Stimulated activated CD8-positive, alpha-beta memory T cell treated with anti-CD3 and anti-CD28 coated beads, Interleukin-7, amount 100 ng/mL, for 1 hour (primary cell): ENCODE results near the gene DHX58.

Experiments used
- DNase-seq, 2 donors: peaks; one replicate each; pipeline ENCODE4 v3.0.0-alpha.2; 2020; ENCODE audit warnings: low read depth in 2 of 2

Gene DHX58

GRCh38 chr17:42129109-42129837 lies 16.8 kb upstream of the DHX58 start:
- no peak for DNase-seq

GRCh38 chr17:42127414-42127813 lies 14.9 kb upstream of the DHX58 start:
- DNase-seq: no peak

- no peak for DNase-seq
Measured at GRCh38 chr17:42126836-42127235, 14.3 kb upstream of the DHX58 start.

GRCh38 chr17:42125565-42125964 lies 13.1 kb upstream of the DHX58 start:
- no peak for DNase-seq

- no peak for DNase-seq
Measured at GRCh38 chr17:42124256-42124655, 11.7 kb upstream of the DHX58 start.

GRCh38 chr17:42122371-42123303 lies 10.1 kb upstream of the DHX58 start, which contains the start of gene HSPB9:
HSPB9 (plus strand) TSS chr17:42122804; CDS start chr17:42122851, 47 bp downstream.
- no peak for DNase-seq

- DNase-seq: peak; percentile 45 to 56
Measured at GRCh38 chr17:42120770-42121769, 8.6 kb upstream of the DHX58 start, which contains the start of gene KAT2A. KAT2A (minus strand) TSS chr17:42121367; CDS start chr17:42121304, 63 bp downstream.

- no peak for DNase-seq
Measured at GRCh38 chr17:42120161-42120769, 7.8 kb upstream of the DHX58 start.

- no peak for DNase-seq
Measured at GRCh38 chr17:42119301-42119700, 6.8 kb upstream of the DHX58 start.

- DNase-seq: no peak
Measured at GRCh38 chr17:42118545-42118944, 6.0 kb upstream of the DHX58 start.

GRCh38 chr17:42118126-42118510 lies 5.6 kb upstream of the DHX58 start:
- no peak for DNase-seq

- no peak for DNase-seq
Measured at GRCh38 chr17:42117397-42118125, 5.0 kb upstream of the DHX58 start.

- peak; percentile 65 to 71 for DNase-seq
Measured at GRCh38 chr17:42116705-42117396, 4.3 kb upstream of the DHX58 start.

- no peak for DNase-seq
Measured at GRCh38 chr17:42114118-42114517, 1.6 kb upstream of the DHX58 start.

- no peak for DNase-seq
Measured at GRCh38 chr17:42113293-42114069, 967 bp upstream of the DHX58 start.

- DNase-seq: no peak
Measured at GRCh38 chr17:42111871-42112551, 503 bp downstream of the DHX58 start.

- no peak for DNase-seq
Measured at GRCh38 chr17:42111265-42111636, 1.3 kb downstream of the DHX58 start.
